Measurements from ENCODE around the gene ENTPD3. TPM values are rescaled to one million over a fixed set of nuclear protein-coding genes. Genes with fewer than 3 reads are reported as not detected.
A peak's percentile ranks its signal among the peaks of the same experiment; 100 is the strongest.

The ENTPD3 gene
- total RNA-seq, 1 experiment from 2014 or later = 0.50 TPM

DNA sequence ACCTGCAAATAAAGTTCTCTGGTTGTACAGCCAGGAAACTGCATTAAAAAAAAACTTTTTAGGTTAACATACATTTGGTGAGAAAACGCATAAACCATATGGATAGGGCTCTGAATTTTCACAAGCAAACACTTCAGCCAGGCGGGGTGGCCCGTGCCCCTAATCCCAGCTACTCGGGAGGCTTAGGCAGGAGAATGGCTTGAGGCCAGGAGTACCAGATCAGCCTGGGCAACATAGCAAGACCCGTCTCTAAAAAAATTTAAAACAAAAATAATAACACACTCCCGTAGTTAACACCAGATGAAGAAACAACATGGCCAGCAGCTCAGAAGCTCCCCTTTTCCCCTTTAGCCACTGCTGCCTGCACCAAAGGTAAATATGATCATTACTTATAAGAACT is 66.9 kb downstream of the ENTPD3 start:
- no peaks in the 10 kb centered on the region for H3K9me3 Mint-ChIP-seq
- TF ChIP-seq GTF2I (CRISPR knock-in tag; conservative IDR thresholded peaks at IDR 0.05) = peak; percentile 41; the same call in 1 of the 2 replicates
- no peak for TF ChIP-seq TCF7 (CRISPR knock-in tag; IDR thresholded peaks at IDR 0.05; ENCODE audit: low read depth)
- TF ChIP-seq CBFB (CRISPR knock-in tag; IDR thresholded peaks at IDR 0.05; ENCODE audit: low read depth) = no peak
- no peak for TF ChIP-seq SMAD4 (CRISPR knock-in tag; IDR thresholded peaks at IDR 0.05)
- 0 out of 2 replicates have a peak, but pooled peaks have one; percentile 2 for TF ChIP-seq ZNF121 (CRISPR knock-in tag; IDR thresholded peaks at IDR 0.05)
- peaks cover 14% of the 10 kb centered on the region for H3K36me3 Mint-ChIP-seq
- ChIA-PET CTCF (interaction anchor here (1.9 to 2.9 kb wide), 3 partner anchors 52 to 262 kb away, joined by 6 to 15 read pairs (median 7); partner anchors contain the start of gene ZNF620), POLR2A (interaction anchor here (1.0 to 1.8 kb wide), 4 partner anchors 12 to 145 kb away, joined by 3 to 4 read pairs (median 4); partner anchors contain the start of gene EIF1B)
- peaks cover 23% of the 10 kb centered on the region for H3K4me1 Mint-ChIP-seq
- DNase-seq (ENCODE audit: low spot score) = no peak
- H3K27ac Mint-ChIP-seq = peak overlapping the region; percentile 100; the same call in 1 of the 2 replicates
- ATAC-seq = no peak
- H3K27me3 Mint-ChIP-seq (ENCODE audit: low read depth) = no peaks in the 10 kb centered on the region
- peak overlapping the region; percentile 94 for H3K4me3 Mint-ChIP-seq

- DNase-seq (ENCODE audit: low spot score) (no peak), ATAC-seq (no peak)
- ChIA-PET CTCF (no interaction called here), POLR2A (no interaction called here)
- no peak overlapping the region for H3K27ac Mint-ChIP-seq
- TF ChIP-seq NR1H2 (CRISPR knock-in tag; IDR thresholded peaks at IDR 0.05) (no peak), ZNF121 (CRISPR knock-in tag; IDR thresholded peaks at IDR 0.05) (peak; percentile 75)
- peaks cover 23% of the 10 kb centered on the region for H3K36me3 Mint-ChIP-seq
- no peaks in the 10 kb centered on the region for H3K9me3 Mint-ChIP-seq
- peaks cover 25% of the 10 kb centered on the region for H3K4me1 Mint-ChIP-seq
- H3K4me3 Mint-ChIP-seq = peak overlapping the region; percentile 96; the same call in 1 of the 2 replicates
- H3K27me3 Mint-ChIP-seq (ENCODE audit: low read depth) = no peaks in the 10 kb centered on the region
Observed at GRCh38 chr3:40455328-40455727, 68.3 kb downstream of the ENTPD3 start.

GRCh38 chr3:40456279-40456939 is 69.4 kb downstream of the ENTPD3 start:
- Mint-ChIP-seq H3K4me3 (peak overlapping the region; percentile 96), H3K27ac (peak overlapping the region; percentile 93), H3K9me3 (no peaks in the 10 kb centered on the region), H3K36me3 (peaks cover 31% of the 10 kb centered on the region), H3K4me1 (peaks cover 25% of the 10 kb centered on the region), H3K27me3 (ENCODE audit: low read depth) (no peaks in the 10 kb centered on the region)
- CTCF ChIA-PET = interaction anchor here (1.0 to 1.3 kb wide), 4 partner anchors 49 to 147 kb away, joined by 3 to 4 read pairs (median 4); partner anchors contain the start of genes EIF1B, ENTPD3 and ZNF620
- ATAC-seq (no peak), DNase-seq (ENCODE audit: low spot score) (no peak)
- POLR2A ChIA-PET = interaction anchor here (0.6 to 1.5 kb wide), 5 partner anchors 14 to 69 kb away, joined by 3 to 7 read pairs (median 4); partner anchors contain the start of genes ENTPD3 and ZNF620
- TF ChIP-seq FOXK1 (CRISPR knock-in tag; IDR thresholded peaks at IDR 0.05) (no peak), GTF2I (CRISPR knock-in tag; conservative IDR thresholded peaks at IDR 0.05) (0 out of 2 replicates have a peak, but pooled peaks have one; percentile 31)

DNA sequence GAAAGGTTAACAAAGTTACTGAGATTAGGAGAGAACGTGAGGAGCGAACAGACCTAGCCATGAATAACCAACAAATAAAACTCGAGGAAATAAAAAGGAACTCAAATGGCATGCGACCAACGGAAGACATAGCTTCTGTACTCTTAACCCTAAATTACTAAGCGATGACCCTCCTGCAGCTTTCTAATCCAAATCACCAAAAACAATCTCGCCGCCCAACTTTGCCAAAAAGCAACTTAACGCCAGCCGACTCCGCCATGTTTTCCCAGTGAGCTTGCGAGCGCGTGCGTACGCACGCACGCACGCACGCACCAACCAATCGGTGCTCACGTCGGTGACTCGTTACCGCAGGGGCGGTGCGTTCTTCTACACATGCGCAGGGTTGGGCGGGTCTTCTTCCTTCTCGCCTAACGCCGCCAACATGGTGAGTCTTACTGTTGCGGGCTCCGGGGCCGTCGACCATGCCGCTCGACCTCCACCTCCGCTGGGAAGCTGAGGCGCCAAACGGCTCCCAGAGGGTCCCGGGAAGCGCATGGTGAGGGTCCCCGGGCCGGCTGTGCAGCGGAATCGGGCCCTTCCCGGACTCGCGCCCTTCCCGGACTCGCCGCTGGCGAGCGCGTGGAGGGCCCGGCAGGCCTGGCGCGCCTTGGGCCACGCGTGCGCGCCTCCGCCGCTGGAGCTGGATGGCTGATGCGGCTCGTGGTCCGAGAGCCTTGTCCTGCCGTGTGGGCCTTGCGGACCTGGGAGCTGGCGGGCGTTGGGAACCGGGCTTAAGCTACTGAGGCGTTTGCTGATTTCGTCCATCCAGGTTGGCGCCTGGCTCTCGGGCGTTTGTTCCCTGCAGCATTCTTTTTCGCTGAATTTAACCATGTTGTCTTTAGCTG is 70.2 kb downstream of the ENTPD3 start, which contains the start of gene RPL14:
Gene RPL14, plus strand, starts transcription at position 400 of the 884 bp plus-strand sequence. Its CDS starts 133 bp downstream, at position 533.
- H3K4me1 Mint-ChIP-seq = peaks cover 23% of the 10 kb centered on the region
- DNase-seq (ENCODE audit: low spot score) (peak; percentile 92), ATAC-seq (peak; percentile 65)
- H3K9me3 Mint-ChIP-seq = no peaks in the 10 kb centered on the region
- H3K27me3 Mint-ChIP-seq (ENCODE audit: low read depth) = no peaks in the 10 kb centered on the region
- ChIA-PET POLR2A (interaction anchor here (0.6 to 1.5 kb wide), 7 partner anchors 13 to 129 kb away, joined by 3 to 7 read pairs (median 4); partner anchors contain the start of genes ENTPD3 and ZNF620), CTCF (interaction anchor here (1.0 to 1.3 kb wide), 4 partner anchors 48 to 148 kb away, joined by 3 to 4 read pairs (median 4); partner anchors contain the start of genes EIF1B, ENTPD3 and ZNF620)
- H3K27ac Mint-ChIP-seq = peak within 1 kb of the TSS; percentile 97
- peaks cover 38% of the 10 kb centered on the region for H3K36me3 Mint-ChIP-seq
- peak within 1 kb of the TSS; percentile 96 for H3K4me3 Mint-ChIP-seq
- TF ChIP-seq USF1 (CRISPR knock-in tag; IDR thresholded peaks at IDR 0.05) = peak; percentile 61; the same call in 1 of the 2 replicates
- TF ChIP-seq CBFB (CRISPR knock-in tag; IDR thresholded peaks at IDR 0.05; ENCODE audit: low read depth) = no peak
- no peak for TF ChIP-seq ZNF219 (CRISPR knock-in tag; IDR thresholded peaks at IDR 0.05; ENCODE audit: borderline replicate concordance)
- no peak for TF ChIP-seq FOXJ3 (CRISPR knock-in tag; IDR thresholded peaks at IDR 0.05; ENCODE audit: borderline replicate concordance)
- TF ChIP-seq, protein P1, sequence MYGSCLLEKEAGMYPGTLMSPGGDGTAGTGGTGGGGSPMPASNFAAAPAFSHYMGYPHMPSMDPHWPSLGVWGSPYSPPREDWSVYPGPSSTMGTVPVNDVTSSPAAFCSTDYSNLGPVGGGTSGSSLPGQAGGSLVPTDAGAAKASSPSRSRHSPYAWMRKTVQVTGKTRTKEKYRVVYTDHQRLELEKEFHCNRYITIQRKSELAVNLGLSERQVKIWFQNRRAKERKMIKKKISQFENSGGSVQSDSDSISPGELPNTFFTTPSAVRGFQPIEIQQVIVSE (CRISPR knock-in tag; IDR thresholded peaks at IDR 0.05; ENCODE audit: borderline replicate concordance) = no peak
- no peak for TF ChIP-seq NR1H2 (CRISPR knock-in tag; IDR thresholded peaks at IDR 0.05)
- peak; percentile 40; the same call in 1 of the 2 replicates for TF ChIP-seq GABPB1 (CRISPR knock-in tag; IDR thresholded peaks at IDR 0.05)
- no peak for TF ChIP-seq EMX1 (CRISPR knock-in tag; IDR thresholded peaks at IDR 0.05)
- peak; percentile 28; the same call in 1 of the 2 replicates for TF ChIP-seq SMAD3 (CRISPR knock-in tag; IDR thresholded peaks at IDR 0.05; ENCODE audit: borderline replicate concordance)
- TF ChIP-seq ZNF671 (CRISPR knock-in tag; IDR thresholded peaks at IDR 0.05) = no peak
- no peak for TF ChIP-seq ELF4 (CRISPR knock-in tag; IDR thresholded peaks at IDR 0.05; ENCODE audit: low read depth)
- TF ChIP-seq, protein P2, sequence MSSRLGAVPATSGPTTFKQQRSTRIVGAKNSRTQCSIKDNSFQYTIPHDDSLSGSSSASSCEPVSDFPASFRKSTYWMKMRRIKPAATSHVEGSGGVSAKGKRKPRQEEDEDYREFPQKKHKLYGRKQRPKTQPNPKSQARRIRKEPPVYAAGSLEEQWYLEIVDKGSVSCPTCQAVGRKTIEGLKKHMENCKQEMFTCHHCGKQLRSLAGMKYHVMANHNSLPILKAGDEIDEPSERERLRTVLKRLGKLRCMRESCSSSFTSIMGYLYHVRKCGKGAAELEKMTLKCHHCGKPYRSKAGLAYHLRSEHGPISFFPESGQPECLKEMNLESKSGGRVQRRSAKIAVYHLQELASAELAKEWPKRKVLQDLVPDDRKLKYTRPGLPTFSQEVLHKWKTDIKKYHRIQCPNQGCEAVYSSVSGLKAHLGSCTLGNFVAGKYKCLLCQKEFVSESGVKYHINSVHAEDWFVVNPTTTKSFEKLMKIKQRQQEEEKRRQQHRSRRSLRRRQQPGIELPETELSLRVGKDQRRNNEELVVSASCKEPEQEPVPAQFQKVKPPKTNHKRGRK (CRISPR knock-in tag; IDR thresholded peaks at IDR 0.05; ENCODE audit: borderline replicate concordance) = no peak
- no peak for TF ChIP-seq ZSCAN18 (CRISPR knock-in tag; IDR thresholded peaks at IDR 0.05)
- TF ChIP-seq ZNF423 (CRISPR knock-in tag; IDR thresholded peaks at IDR 0.05) = no peak

Data from WTC11 (cell line).